Choroid plexus epithelial cell (primary cell): ENCODE measurements around the gene CST3.

Source experiments
- DNase-seq: peaks from one replicate; pipeline ENCODE4 v3.0.0-alpha.2; 2010; ENCODE audit warnings: low read depth
- H3K4me3 ChIP-seq: 2 replicates; pipeline ENCODE4 v1.5.1; 2011; ENCODE audit warnings: low read depth, mild to moderate bottlenecking, control low read depth, low read length, moderate library complexity
- TF ChIP-seq, protein P1 (sequence below): conservative IDR thresholded peaks from 2 replicates; pipeline ENCODE4 v1.5.1; 2011; ENCODE audit warnings: low read depth, mild to moderate bottlenecking, control low read depth, inconsistent platforms, low read length, moderate library complexity

The CST3 gene

DNA sequence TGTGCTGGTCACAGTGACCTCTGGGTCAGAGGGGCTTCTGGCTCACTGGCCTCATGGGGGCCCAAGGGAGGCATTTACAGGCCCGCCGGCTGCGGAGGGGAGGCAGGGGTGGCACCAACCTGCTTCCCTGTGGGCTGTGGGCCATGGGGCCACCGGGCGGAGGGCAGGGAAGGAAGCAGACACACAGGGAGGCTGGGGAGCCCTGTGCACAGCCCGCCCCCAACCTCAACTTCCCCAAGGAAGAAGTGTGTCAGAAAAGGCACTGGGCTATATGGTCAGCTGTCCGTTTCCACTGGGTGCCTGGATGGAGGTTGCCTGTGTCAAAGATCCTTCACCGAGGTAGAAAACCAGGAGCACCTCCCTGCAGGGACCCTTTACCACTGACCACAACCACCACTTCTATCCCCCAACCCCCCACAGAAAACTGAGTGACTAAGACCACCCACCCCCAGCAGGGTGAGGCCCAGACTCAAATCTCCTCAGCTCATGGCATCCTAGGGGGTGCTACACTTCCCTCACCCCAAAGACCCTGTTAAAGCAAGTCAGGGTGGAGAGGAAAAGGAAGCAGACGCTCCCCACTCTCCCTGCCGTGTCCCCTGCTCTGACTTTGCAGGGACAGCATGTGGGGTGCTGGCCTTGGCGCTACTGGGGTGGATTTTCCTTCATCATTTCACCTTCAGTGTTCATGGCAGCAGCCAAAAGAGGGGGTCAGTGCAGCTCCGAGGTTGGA is 5.6 kb downstream of the CST3 start:
- H3K4me3 ChIP-seq = no peak overlapping the region
- TF ChIP-seq, protein P1, sequence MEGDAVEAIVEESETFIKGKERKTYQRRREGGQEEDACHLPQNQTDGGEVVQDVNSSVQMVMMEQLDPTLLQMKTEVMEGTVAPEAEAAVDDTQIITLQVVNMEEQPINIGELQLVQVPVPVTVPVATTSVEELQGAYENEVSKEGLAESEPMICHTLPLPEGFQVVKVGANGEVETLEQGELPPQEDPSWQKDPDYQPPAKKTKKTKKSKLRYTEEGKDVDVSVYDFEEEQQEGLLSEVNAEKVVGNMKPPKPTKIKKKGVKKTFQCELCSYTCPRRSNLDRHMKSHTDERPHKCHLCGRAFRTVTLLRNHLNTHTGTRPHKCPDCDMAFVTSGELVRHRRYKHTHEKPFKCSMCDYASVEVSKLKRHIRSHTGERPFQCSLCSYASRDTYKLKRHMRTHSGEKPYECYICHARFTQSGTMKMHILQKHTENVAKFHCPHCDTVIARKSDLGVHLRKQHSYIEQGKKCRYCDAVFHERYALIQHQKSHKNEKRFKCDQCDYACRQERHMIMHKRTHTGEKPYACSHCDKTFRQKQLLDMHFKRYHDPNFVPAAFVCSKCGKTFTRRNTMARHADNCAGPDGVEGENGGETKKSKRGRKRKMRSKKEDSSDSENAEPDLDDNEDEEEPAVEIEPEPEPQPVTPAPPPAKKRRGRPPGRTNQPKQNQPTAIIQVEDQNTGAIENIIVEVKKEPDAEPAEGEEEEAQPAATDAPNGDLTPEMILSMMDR = no peak
- no peak for DNase-seq

DNA sequence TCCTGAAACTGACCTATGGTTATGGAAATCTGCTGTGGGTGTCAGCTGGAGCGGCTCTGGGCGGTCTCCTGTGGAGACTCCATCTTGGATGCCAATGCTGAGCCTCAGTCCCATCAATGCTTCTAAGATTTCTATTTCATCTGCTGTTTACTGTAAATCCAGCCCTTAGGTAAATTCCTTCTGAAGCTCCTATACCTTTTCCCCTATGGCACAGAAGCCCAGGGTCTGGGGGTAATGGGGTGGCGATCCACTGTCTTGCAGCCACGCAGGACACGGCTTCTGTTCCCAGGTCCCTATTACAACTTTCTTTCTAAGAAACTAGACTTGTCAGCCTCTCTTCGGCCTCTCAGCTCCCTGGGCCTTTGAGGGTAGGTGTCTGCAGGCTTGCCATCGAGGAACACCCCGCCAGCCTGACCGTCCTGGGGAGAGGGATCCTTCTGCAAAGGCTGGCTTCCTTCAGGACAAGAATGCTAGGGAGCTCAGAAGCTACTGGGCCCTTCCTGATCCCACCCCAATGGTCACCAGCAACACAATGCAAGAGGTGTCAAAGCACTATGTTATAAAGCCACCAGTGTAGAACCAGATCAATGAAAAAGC is 6.4 kb downstream of the CST3 start:
- TF ChIP-seq, protein P1 = no peak
- no peak for DNase-seq
- no peak overlapping the region for H3K4me3 ChIP-seq

DNA sequence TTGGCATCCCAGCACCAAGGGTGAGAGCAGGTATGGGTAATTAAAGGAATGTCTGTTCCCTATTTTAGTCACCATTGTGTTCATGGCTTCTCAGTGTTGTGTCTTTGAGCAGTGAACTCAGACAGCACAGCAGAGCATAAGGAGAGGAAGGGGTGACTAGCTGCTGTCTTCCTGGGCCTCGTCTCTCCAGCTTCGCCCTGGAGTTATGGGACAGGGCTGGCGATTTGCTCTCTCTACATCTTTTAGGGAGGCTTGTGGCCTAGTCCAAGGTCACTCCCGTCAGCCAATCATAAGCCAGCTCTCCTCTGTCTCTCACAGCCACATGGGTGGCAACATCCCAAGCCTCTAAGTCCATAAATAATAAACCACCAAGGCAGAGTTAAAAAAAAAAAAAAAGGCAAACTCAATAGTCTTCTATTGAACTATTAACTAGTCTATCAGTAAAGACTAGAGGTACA is 7.3 kb downstream of the CST3 start:
- TF ChIP-seq, protein P1 = no peak
- H3K4me3 ChIP-seq = no peak overlapping the region
- DNase-seq = no peak

DNA sequence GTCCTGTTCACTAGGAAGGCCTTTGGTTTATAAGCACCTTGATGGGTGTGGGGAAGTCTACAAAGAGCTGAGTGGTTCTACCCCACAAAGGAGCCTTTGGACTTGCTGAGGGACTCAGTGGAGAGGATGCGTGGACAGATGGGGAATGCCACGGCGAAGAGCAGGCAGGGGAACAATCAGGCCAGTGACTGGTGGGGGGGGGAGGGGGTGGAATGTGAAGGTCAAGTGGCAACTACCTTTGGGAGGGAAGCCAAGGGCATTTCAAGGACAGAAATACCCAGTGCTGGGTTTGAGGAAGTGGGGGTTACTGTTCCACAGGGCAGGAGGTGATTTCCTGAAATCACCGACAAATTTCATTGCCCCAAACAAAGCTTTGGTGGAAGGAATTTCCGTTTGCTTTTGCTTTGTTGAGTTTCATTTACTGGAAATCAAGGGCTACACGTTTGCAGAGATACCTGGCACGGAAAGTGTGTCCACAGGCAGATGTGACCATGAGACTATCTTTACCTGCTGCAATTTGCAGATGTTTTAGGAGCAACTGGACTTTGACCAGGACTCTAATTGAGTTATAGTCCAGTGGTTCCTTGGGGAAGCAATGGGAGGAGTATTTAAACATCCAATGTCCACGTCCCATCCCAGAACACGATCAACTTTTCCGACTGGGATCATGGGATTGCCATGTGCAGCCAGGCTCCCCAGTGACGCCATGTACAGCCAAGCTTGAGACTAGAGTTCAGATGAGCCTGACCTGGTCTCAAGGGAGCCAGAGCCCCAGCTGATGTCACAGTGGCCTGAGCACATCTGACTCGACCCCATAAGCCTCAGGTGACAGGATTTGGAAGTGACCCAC is 8.0 kb downstream of the CST3 start:
- DNase-seq = no peak
- H3K4me3 ChIP-seq = no peak overlapping the region
- TF ChIP-seq, protein P1 = no peak

DNA sequence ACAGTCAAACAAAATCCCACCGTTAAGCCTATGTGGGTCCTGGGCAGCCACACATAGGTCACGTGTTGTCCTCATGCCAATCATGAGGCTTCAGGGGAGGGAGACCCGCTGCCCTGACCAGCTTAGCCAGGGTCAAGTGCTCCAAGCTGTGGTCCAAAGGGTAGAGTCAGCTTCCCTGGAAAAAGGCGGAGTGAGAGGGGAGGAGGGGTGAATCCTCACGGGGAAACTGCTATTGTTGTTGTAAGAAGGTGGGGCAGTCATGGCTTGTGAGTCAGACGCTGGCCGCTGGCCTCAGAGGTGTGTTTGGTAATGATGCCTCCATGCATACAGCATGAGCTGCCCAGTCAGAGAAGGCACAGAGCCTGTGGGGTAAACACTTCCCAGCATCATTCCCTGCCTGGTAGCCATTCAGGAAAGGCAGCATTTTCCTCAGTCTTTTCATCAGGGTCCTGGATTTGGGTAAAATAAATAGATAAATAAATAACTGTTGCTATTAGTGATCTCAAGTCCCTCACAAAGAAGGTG is 8.7 kb downstream of the CST3 start:
- DNase-seq = peak; percentile 81
- no peak overlapping the region for H3K4me3 ChIP-seq
- TF ChIP-seq, protein P1 = no peak

DNA sequence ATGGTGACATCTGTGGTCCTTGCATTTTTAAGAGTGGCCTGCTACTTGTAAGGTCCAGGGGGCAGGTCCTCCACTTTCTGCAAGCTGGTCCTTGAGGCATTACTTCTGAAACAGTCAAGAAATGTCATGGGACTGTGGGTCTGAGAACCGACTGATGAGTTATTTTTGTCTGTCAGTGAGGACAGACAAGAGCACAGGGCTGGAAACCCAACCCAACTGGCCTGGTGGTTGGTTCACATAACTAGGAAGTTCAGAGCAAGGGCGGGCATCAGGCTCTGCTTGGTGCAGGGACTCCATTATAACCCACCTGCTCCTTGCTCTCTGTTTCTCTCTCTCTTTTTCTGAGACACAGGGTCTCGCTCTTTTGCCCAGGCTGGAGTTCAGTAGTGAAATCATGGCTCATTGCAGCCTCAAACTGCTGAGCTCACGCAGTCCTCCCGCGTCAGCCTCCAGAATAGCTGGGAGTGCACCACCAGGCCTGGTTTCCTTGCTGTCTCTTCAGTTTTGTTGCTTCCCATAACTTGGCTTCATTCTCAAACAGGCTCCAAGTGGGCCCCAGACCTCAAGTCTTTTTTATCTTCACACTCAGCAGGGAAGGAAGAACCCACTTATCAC is 9.2 kb downstream of the CST3 start:
- H3K4me3 ChIP-seq = no peak overlapping the region
- TF ChIP-seq, protein P1 = no peak
- no peak for DNase-seq
